ENCODE results near the gene PPP2R1B.

GRCh38 chr11:111683806-111684205, 82.4 kb downstream of the PPP2R1B start:
- TF ChIP-seq CTCF (IDR thresholded peaks at IDR 0.05) (no peak), POLR2A (IDR thresholded peaks at IDR 0.05) (no peak), POLR2AphosphoS5 (IDR thresholded peaks at IDR 0.05) (no peak)

All from stomach (tissue), 4 donors.